Fibroblast of skin of scalp (primary cell): ENCODE measurements around the gene BABAM2.
"Not testable (repeated sequence)": the region's sequence is repeated elsewhere in the genome, so short reads cannot be mapped to it uniquely, and the experiment has no call there.

Source experiments
- DNase-seq: peaks from one replicate; pipeline ENCODE4 v3.0.0-alpha.2; 2013

The BABAM2 gene

DNA sequence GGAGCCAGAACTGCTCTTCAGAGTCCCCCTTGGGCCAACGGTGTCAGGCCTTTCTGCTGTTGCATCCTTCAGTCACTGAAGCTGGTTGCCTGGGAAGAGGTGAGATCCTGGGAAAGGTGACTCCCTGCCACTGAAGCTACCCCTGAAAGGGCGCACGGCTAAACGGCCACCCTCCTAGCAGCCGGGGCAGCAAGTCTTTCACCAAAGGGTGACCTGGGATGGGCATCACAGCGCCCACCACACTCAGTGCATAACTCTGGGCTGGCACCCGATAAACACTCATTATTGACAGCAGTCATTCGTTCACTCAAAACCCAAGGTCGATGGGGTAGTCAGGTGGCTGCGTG lies 475.6 kb downstream of the BABAM2 start:
- no peak for DNase-seq

DNA sequence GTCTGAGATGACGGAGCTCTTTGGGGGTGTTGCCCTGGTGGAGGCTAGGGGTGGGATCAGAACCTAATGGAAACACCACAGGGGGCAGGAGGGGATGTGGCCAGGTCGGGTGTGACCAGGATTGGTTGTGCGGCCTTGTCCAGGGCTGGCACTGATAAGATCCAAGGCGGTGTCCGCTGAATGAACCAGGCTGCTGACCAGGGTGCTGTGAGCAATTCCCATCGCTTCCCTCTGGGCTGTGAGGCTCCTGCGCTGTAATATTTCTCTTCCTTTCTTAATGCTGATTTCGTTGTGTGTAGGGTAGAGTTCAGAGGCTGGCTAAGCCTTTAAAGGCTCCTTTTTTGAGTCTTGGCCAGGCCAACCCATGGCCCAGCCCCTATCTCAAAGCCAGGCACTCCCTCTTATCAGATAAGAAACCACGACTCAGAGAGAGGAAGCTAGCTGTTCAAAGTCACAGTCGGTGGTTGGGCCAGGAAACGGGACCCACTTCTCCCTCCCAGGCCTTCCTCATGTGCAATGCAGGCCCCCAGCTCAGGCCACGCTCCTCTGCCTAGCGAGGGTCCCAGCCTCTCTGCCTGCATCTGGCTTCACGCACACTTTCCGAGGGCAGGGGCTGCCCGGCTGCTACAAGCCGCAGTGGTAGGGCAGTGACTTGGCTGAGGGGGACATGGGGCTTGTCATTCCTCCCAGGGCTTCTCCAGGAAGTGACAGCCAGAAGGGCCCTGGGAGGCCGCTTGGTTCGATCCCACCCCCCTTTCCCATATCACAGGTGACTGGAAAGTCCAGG lies 476.2 kb downstream of the BABAM2 start:
- DNase-seq: no peak

DNA sequence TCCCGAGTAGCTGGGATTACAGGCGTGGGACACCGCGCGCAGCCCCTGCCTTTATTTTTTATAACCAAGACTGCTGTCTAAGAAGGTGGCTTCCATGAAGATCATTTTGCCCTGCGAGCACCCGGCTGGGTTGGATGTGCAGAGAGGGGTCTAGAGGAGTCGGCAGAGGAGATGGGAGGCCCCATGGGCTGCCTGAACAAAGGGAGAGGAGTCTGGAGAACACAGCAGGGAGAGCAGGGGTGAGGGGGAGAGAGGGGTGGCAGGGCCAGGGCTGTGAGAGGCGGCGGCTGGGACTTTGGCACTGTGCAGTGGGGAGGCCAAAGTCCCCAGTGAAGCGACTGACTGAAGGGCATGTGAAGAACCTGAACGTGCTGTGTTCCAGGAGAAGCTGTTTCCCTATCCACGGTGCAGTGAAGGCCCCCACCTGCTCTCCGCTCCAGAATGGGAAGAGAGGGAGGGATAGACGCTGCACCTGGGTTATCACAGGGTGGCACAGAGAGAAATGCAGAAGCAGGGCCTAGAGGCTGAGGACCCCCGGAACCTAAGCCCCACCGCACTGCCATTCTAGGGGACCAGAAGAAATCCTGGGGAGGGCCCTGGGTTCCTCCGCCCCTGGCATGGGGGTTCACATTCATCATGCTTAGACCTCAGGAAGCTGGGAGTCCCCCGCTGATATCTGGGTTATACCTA lies 477.3 kb downstream of the BABAM2 start:
- DNase-seq: no peak

DNA sequence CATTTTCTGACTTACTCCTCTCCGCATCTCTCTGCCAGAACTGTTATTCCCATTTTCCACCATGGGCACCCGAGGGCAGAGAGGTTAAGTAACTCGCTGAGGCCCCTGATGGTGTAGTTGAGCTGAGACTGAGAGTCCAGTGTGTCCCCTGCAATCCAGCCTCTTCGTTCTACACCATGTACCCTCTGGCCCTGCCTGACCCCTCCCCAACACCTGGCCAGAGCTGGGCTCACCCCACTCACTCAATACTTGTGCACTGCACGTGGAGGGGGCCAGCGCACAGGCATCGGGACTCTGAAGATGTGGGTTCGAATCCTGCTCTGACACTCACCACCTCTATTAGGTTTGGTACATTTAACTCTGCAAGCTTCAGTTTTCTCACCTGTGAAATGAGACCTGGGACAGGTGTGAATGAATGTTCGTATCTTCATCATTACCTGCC lies 477.8 kb downstream of the BABAM2 start:
- DNase-seq: no peak

DNA sequence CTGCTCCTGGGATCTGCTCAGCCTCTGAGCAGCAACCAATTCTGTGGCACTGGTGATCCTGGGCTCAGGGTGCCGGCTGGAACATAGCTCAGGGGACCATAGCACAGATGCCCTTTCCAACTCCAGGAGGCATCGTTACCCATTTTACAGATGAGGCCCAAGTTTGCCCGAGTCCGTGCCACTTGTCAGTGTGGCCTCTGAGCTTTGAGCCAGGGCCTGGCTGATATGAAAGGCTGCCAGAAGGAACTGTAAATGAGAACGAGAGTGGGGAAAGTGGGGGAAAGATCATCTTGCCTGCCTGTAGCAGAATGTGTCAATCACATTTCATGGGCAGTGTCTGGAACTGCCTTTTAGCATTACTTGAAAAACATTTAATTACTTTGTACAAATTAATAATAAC lies 478.8 kb downstream of the BABAM2 start:
- no peak for DNase-seq

DNA sequence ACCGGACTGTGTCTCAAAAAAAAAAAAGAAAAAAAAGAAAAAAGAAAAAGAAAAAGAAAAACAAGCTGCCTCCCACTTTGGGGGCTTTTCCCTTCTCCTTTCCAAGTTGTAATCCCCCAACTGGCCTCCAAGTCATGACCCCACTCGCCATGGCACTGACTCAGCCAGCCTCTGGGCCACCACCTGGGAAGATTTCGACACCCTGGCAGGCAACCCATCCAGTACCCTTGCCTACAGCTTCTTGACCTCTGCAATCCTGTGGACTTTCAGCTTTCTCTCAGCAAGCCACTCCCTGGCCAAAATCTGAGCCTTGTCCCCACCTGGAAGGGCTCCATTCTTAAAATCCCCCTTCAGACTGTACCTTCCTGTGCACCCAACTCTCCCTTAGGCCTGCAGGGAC lies 479.8 kb downstream of the BABAM2 start:
- DNase-seq: no peak

DNA sequence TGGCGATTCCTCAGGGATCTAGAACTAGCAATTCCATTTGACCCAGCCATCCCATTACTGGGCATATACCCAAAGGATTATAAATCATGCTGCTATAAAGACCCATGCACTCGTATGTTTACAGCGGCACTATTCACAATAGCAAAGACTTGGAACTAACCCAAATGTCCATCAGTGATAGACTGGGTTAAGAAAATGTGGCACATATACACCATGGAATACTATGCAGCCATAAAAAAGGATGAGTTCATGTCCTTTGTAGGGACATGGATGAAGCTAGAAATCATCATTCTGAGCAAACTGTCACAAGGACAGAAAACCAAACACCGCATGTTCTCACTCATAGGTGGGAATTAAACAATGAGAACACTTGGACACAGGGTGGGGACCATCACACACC lies 481.2 kb downstream of the BABAM2 start:
- not testable (repeated sequence) for DNase-seq

DNA sequence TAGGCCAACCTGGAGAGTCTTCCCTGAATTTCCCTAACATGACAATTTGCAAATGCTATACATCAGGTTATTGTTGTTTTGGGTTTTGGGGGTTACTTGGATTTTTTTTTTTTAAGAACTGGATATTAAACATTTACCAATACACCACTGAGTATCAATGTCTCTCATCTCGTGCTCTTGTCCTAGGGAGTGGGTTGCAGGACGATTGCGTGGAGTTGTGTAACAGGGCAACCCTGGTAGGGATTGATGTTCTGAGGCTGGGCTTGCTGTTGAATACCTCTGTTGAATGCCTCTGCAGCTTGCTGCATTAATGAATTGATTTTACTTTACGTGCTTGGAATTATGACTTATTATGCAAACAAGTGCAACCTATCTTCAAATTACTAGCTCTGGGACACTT lies 483.3 kb downstream of the BABAM2 start:
- DNase-seq: no peak

DNA sequence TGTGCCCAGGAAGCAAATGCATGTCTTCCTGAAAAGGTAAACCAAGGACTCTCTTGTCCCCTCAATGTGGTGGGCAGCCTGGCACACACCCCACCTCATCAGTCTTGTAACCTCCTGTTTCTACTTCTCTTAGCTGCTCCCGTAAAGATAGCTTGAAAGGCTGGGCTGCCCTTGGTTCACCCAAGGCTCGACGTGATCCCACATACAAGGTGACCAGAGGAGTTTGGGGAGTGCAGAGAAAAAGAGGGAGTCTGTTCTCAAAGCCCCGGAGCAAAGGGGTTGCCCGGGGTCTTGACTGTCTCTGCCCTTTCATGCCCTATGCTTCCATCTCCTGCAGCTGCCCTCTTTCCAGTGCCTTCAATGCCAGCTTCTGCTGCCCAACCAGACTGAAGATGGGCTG lies 483.8 kb downstream of the BABAM2 start:
- DNase-seq: no peak

DNA sequence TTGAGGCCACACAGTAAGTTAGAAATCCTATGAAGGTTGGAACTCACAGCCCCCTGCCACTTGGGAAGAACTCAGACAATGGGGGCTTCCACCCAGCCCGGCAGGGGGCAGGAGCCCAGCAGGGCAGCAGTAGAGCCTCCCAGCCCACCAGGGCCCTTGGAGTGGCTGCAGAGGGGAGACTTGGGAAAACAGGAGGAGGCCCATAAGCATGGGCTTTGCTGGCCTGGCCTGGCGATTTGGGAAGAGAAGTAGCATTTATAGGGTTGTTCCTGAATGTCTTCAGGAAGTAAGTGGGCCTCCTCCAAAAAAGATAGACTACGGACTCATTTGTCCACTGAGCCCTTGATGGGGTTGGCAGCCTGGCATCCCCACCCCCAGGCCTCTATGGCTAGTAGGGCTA lies 484.7 kb downstream of the BABAM2 start:
- no peak for DNase-seq

DNA sequence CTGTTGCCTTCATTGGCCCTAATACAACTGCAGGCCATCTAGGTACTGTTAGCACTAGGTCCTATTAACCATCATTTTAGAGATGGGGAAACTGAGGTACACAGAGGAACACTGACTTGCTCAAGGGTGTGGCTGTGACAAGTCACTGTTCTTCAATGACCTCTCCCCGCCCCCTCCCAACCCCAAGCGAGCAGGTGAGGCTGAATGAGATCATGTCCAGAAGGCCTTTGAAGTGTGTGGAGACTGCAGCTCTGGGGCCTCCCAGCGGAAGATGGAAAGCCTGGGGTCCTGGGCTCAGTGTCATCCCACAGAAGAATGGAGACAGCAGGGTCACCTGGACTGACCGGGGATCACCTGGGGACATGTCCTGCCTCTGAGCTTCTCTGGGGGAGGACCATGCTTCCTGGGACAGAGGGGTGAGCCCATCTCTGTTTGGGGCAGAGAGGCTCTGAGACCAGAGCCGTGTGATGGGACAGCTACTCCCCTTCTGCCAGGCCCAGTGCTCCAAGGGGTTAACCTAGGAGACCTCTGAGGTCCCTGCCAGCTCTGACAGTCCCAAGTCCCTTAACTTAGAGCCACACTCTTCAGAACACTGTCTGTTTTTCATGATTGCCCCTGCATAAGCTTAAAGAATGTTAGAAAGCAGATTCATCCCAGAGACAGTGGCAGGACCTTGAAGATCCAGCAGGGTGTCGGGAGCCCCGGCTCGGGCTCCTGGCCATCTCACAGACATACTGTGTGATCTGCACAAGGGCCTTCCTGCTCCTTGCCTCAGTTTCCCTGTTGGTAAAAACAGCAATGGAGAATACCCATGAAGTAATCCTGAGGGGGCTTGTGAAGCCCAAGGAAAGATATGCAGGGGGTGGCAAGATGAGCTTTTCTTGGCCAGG lies 485.5 kb downstream of the BABAM2 start:
- DNase-seq: no peak

DNA sequence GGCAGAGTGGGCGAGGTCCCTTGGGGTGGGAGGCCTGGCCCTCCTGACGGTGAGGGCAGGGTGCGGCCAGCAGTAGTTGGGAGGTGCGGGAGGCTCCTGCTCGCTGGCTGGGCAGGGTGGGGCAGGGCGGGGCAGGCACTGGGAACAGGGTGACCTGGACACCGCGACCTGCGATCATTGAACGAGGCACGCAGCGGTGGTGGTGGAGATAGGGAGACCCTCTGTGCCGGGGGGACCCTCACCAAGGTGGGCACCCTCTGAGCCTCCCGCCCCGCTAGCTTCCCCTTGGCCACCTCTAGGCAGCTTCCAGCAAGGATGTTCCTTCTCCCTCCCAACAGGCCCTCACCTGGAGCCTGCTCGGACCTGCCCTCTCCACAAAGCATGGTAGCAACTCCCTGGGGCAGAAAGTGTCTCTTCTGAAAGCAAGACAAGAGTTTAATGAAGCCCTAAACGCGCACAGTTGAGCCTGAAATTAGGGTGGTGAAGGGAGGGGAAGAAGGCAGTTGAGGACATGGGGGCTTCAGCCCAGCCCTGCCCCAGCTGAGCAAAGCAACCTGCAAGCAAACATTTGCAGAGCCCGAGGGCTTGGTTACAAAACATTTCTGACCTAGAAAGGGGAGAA lies 486.8 kb downstream of the BABAM2 start:
- DNase-seq: no peak

DNA sequence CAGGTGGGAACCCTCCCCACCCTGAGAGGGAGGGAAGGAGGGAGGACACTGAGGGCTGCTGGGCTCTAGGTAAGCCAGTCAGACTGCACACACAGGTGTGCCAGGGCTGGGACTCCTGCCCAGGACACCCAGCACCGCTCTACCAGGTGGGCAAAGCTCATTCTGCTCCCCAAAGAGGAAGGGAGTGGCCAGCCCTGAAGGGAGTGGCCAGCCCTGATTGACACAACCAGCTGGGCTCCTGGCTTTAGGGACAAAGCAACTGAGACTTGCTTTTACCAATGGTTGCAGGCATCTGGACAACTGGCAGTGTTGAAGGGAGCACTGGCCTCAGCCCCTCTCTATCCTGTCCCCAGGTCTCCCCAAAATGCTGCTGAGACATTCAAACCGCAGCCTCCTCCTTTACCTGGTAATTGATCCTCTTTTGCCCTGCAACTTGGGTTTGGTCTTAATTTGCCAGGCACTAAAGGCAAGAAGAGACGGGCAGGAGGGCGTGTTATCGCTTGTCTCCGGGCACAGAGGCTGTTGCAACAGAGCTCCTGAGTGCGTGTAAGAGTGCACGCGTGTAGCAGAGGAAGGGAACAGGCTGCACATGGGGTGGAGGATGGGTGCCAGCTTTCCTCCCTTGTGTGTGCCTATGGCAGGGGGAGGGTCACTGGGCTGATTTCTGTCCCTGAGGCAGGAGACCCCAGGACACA lies 487.6 kb downstream of the BABAM2 start:
- no peak for DNase-seq

DNA sequence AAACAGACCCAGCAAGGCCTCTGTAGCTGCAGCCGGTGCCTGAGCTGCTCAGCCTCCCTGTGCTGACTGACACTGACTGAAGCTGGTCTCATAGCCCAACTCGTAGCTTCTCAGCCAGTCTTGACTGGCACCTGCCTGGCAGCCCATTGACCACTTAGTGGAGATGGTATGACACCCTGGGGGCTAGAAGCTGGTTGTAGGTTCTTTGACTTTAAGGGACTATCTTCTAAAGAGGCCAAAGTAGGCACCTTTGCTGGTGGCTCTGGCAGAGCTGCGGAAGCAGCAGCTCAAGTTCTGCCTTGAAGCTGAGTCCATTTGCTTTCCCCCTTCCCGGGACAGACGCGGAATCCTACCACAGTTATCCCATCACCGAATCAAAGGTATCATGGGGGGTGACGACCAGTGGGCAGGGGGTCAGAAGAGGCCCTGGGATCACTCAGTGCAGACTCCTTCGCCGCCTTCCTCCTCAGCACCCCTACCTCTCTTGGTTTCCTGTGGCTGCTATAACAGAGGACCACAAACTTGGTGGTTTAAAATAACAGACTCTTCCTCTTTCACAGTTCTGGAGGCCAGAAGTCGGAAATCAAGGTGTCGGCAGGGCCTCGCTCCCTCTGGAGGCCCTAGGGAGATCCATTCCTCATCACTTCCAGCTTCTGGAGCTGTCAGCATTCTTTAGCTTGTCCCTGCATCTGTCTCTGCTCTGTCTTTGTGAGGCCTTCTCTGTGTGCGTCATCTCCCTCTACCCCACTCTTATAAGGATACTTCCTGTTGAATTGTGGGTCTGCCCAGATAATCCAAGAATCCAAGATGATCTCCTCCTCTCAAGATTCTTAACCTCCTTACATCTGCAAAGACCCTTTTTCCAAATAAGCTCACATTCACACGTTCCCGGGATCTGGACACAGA lies 488.4 kb downstream of the BABAM2 start:
- no peak for DNase-seq

DNA sequence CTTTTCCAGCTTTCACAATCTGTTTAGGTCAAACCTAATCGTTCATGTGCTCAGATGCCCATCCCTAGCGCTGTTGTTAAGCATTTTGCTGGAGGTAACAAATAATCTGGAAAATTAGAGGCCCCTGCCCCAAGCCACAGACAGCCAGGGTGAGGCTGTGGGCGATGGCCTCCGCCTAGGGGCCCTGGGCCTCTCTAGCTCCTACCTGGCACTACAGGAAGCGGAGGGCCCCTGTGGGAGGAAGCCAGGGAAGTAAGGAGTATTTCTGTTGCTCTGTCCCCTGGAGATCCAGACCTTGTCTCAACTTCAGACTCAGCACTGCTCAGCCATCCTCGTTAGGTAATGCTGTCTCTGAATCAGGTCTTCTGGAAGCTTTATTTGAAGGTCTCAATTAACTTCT lies 489.7 kb downstream of the BABAM2 start:
- no peak for DNase-seq

DNA sequence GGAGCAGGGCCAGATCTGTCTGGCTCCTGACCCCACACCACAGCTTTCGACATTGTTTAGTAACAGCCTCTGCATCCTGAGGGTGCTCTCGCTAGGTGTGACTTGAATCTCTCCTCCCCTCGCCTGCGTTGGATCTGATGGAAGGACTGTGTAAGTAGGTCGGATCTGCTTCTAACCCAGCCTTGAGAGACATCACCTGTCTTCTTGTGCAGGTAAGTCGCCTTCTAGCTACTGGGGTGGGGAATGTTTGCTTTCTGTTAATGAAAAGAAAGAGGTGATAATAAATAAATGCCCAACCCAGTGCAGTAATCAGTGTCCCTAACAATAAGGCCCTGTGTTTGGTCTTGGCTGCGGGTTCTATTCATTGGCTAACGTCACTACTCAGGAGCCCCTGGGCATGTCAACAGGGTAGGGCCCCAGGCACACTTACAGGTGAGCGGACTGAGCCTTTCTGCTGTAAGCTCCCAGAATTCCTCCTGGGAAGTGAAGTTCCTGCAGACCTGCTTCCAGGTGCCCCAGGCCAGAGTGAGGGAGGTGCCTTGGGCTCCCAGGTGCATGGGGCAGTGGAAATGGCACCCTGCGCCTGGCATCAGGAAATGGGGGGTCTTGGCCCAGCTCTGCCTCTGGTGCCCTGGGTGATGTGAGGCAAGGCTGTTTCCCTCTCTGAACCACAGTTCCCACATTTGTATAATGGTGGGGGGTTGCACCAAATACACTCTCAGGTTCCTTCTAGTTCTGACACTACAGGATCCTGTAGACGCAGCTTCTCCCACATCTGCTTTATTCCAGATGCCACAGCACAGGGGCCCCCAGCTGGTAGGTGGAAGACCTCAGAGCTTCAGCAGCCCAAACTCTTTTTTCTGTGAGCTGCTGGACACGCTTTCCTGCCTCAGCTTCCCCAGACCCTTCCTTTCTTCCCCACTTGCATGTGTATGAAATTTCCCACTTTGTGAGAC lies 491.0 kb downstream of the BABAM2 start:
- no peak for DNase-seq

DNA sequence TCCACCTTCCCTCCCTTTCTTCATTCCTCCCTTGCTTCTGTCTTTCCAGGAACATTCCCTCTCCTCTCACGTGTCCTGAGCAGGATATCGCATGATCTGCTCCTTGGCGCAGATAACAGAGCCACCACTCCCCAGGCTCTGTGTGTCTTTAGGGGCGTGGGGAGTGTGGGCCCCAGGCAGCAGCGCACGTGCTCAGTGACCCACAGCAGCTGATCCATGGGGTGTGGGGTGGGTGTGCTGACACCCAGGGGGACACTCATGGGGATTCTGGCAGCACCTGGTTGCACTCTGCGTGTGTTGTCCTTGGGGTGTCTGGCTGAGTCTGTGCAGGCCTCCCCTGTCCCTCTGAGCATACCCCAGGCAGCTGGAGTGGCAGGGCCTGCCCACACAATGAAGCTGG lies 492.2 kb downstream of the BABAM2 start:
- DNase-seq: no peak

DNA sequence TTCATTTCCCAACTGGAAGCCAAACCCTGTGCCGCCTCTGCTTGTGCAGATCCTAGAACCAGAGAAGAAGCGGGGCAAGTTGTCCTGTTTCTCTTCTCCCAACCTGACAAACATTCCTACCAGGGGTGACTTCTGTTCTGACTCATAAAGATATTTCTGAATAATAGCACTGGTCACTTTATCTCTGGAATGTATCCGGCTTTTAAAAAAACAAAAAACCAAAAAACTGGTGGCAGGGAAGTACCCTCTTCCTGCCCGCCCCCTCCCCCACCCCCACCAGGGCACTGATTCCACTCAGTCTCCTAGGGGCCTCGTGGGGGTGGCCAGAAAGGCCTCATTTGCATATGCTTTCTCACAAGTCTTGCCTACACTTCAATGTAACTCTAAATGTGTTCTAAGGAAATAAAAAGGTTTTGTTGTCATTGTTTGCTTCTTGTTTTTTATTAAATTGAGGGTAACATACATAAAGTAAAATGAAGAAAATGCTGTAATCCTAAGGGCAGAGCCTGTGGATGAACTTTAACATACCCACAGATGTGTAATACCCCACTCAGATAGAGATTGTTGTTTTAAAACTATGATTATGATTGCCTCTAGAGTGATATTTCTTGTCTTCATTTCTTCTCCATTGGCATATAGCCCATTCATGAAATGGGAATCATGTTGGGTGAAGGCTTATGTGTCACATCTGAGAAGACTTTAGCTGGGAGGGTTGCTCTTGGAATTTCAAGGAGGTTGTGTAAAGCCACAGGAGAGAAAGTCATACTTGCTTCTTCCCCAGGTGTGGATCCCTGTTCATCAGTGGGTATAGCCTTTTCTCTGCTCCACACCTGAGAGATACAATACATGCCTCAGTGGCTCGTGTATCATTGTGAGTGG lies 496.8 kb downstream of the BABAM2 start:
- DNase-seq: peak; percentile 37
